Activated CD8-positive, alpha-beta T cell treated with anti-CD3 and anti-CD28 coated beads for 36 hours (primary cell): ENCODE results near the gene SLC4A8. TPM values are rescaled to one million over a fixed set of nuclear protein-coding genes. Genes with fewer than 3 reads are reported as not detected.

Experiments used
- ATAC-seq: fragments of 200-7000 bp; cut with Tn5 transposase; one replicate; pipeline ENCODE4 v1.10.0; 2021; ENCODE audit warnings: mild to moderate bottlenecking, moderate library complexity
- CTCF ChIA-PET: fragments of 350-600 bp; sonication (Branson Sonifier 250); formaldehyde crosslinking; loops from one replicate; lab custom pipeline; 2021; ENCODE audit warnings: antibody characterized with exemption; lab: Charles Lee
- POLR2A ChIA-PET: fragments of 350-600 bp; sonication (Branson Sonifier 250); formaldehyde crosslinking; loops from one replicate; lab custom pipeline; 2021; ENCODE audit warnings: antibody characterized with exemption; lab: Charles Lee
- DNase-seq: peaks from one replicate; pipeline ENCODE4 v3.0.0-alpha.2; 2020
- H3K27ac Mint-ChIP-seq: one replicate; pipeline ENCODE4 v1.8.0; 2021; ENCODE audit warnings: mild to moderate bottlenecking, mixed read lengths
- H3K27me3 Mint-ChIP-seq: one replicate; pipeline ENCODE4 v1.8.0; 2021; ENCODE audit warnings: mixed read lengths
- H3K36me3 Mint-ChIP-seq: one replicate; pipeline ENCODE4 v1.8.0; 2021; ENCODE audit warnings: low read depth, mixed read lengths
- H3K4me1 Mint-ChIP-seq: one replicate; pipeline ENCODE4 v1.8.0; 2021; ENCODE audit warnings: low read depth, mixed read lengths
- H3K4me3 Mint-ChIP-seq: one replicate; pipeline ENCODE4 v1.8.0; 2021; ENCODE audit warnings: mild to moderate bottlenecking, moderate library complexity, mixed read lengths
- H3K9me3 Mint-ChIP-seq: one replicate; pipeline ENCODE4 v1.8.0; 2021; ENCODE audit warnings: mixed read lengths
- CTCF ChIP-seq: fragments of 200-600 bp; IDR thresholded peaks from one replicate; pipeline ENCODE4 v1.8.0; 2022; ENCODE audit warnings: antibody characterized with exemption, mild to moderate bottlenecking
- intact Hi-C: fragments of 100-400 bp; cut with micrococcal nuclease; formaldehyde crosslinking; loops from one replicate; pipeline ENCODE4 v1.10.0; 2022
- total RNA-seq, 2 experiments: library from RNA; stranded (reverse); gene quantifications; one replicate each; pipeline ENCODE4 v1.2.3, GENCODE V29; 2021

Gene SLC4A8
- total RNA-seq, 2 experiments from 2014 or later = 1.1 to 2.7 TPM

DNA sequence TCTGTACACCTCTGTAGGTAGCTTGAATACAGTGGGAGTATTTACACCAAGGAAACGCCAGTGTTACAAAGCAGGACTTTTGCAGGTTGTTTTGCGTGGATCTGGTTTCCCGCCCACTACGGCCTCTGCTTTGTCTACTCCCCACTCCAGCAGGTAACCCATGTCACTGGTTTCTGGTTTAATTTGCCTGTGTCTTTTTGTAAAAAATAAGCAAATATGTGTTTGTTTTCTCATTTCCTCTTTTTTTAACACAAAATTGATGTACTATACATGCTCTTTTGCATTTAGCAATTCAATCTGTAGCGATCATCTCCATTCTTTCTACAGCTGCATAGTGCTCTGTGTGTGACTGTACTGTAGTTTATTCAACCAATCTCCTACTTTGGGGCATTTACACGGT, 123.0 kb downstream of the SLC4A8 start:
- Mint-ChIP-seq H3K27ac (no peak overlapping the region), H3K4me3 (no peak overlapping the region), H3K4me1 (no peaks in the 10 kb centered on the region), H3K27me3 (peaks cover 14% of the 10 kb centered on the region), H3K36me3 (no peaks in the 10 kb centered on the region), H3K9me3 (peaks cover 3% of the 10 kb centered on the region)
- ChIA-PET CTCF (interaction anchor here (1.1 kb wide), 1 partner anchor 127 kb away, joined by 3 read pairs; no protein-coding TSS in a partner anchor), POLR2A (no interaction called here)
- no peak for ATAC-seq
- no peak for TF ChIP-seq CTCF
- intact Hi-C loops = no loop called here
- no peak for DNase-seq

DNA sequence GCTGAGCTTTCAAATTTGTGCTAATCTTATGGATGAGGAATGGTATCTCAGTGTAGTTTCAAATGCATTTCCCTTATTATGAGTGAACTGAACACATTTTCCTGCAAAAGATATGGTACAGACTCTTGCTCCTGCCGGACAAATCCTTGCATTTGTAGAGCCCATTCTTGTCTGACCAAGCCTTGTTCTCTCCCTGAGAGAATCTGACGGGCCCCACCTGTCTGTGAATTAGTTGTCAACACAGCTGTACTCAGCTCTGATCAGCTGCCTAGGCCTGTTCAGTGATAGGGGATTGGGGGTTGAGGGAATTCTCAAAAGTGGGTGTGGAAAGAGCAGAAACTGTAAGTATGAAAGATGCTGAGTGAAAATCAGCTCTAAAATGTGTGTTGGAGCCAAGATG, 123.6 kb downstream of the SLC4A8 start:
- no peak for DNase-seq
- Mint-ChIP-seq H3K27ac (no peak overlapping the region), H3K27me3 (peaks cover 14% of the 10 kb centered on the region), H3K4me1 (no peaks in the 10 kb centered on the region), H3K4me3 (no peak overlapping the region), H3K9me3 (peaks cover 3% of the 10 kb centered on the region), H3K36me3 (no peaks in the 10 kb centered on the region)
- intact Hi-C loops = no loop called here
- ATAC-seq = no peak
- ChIA-PET CTCF (interaction anchor here (1.1 kb wide), 1 partner anchor 127 kb away, joined by 3 read pairs; no protein-coding TSS in a partner anchor), POLR2A (no interaction called here)
- no peak for TF ChIP-seq CTCF

- H3K4me1 Mint-ChIP-seq = no peaks in the 10 kb centered on the region
- TF ChIP-seq CTCF = no peak
- ChIA-PET POLR2A (no interaction called here), CTCF (no interaction called here)
- no peak overlapping the region for H3K4me3 Mint-ChIP-seq
- H3K27me3 Mint-ChIP-seq = peaks cover 11% of the 10 kb centered on the region
- H3K9me3 Mint-ChIP-seq = no peaks in the 10 kb centered on the region
- DNase-seq (no peak), ATAC-seq (no peak)
- intact Hi-C loops = no loop called here
- no peak overlapping the region for H3K27ac Mint-ChIP-seq
- no peaks in the 10 kb centered on the region for H3K36me3 Mint-ChIP-seq
Measured at GRCh38 chr12:51549637-51550036, 125.0 kb downstream of the SLC4A8 start.

Other genes with a start within 250 kb of the SLC4A8 start
- gene POU6F1, start 206.8 kb upstream of the SLC4A8 start, total RNA-seq = 1 to 10 TPM; 5.8 to 7.3 TPM
- gene DAZAP2, start 186.0 kb upstream of the SLC4A8 start, total RNA-seq = 10 to 100 TPM; 91.7 to 98.3 TPM
- 1 to 10 TPM in 1 of 2 experiments, under 1 TPM in 1; 0.96 to 1.4 TPM for gene SMAGP, start 154.4 kb upstream of the SLC4A8 start, total RNA-seq
- gene BIN2, start 100.7 kb upstream of the SLC4A8 start, total RNA-seq = 10 to 100 TPM; 39.5 to 41.7 TPM
- under 1 TPM in 1 of 2 experiments, not detected in 1; 0.29 TPM for gene CELA1, start 78.2 kb upstream of the SLC4A8 start, total RNA-seq
- 10 to 100 TPM; 18.0 to 22.3 TPM for gene GALNT6, start 33.4 kb upstream of the SLC4A8 start, total RNA-seq
- gene SCN8A, start 166.4 kb downstream of the SLC4A8 start, total RNA-seq = under 1 TPM; 0.77 to 0.78 TPM